Stimulated activated CD8-positive, alpha-beta memory T cell treated with anti-CD3 and anti-CD28 coated beads, Interleukin-2, amount 100 ng/mL, for 1 hour (primary cell): Measurements from ENCODE around the gene STXBP2.
"Not testable (repeated sequence)": the region's sequence is repeated elsewhere in the genome, so short reads cannot be mapped to it uniquely, and the experiment has no call there.

ENCODE experiments used
- DNase-seq, 2 donors: peaks; one replicate each; pipeline ENCODE4 v3.0.0-alpha.2; 2020; ENCODE audit warnings: low read depth in 2 of 2

The STXBP2 gene

DNA sequence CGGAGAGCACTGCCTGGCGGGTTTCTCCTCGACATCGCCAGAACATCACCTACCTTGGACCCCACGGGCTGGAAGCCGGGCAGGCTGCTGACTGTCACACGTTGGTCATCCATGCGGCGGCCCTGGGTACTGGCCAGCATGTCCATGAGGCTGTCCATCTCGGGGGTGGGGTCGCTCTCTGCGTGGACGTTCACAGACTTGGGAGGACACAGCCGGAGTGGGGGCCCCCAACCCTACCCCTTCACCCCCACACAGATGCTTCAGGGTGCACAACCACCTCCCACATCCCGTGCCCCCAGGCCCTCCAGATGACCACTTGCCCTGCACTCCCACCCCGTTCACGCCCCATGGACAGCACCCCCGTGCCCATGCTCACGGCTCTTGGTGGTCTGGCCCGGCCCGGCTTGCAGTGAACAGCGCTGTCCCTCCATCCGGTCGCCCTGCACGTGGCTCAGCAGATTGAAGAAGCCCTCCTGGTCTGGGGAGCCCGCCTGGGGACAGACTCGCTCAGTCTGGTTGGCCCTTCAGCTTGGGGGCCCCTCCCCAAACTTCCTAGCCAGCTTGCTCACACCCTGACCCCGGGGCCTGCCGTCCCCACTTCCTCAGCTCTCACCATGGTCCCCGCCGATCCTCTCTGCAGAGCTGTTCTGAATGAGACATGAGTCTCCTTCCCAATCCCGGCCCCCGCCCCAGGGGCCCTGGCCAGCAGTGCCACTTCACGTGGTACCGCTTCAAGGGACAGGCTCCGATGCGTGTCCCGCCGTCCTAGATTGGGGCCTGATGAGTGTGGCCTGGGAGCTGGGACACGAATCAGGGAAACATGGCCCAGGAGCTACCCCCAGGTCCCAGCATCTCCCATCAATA lies 4.3 kb upstream of the STXBP2 start:
- no peak for DNase-seq

DNA sequence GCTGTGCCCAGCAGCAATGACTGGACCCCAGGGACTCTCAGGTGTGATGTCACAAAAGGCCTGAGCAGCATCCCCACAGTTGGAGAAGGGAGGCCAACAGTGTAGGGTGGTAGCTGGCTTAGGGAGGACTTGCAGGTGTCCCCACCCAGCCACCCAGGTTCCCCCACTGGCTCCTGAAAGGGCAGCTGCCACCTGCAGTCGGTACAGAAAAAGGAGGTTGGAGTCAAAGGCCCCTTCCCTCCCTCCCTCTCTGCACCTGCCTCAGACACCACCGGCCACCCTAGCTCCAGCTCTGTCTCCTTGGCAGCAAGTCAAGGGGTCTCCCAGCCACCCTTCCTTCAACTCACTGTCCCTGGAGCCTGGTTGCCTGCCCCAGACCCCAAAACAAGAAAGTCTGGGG lies 3.2 kb upstream of the STXBP2 start, which contains the start of gene PCP2:
Gene PCP2 (minus strand): TSS at position 22 of the 400 bp plus-strand sequence. CDS start 262 bp downstream, outside the sequence.
- no peak for DNase-seq

DNA sequence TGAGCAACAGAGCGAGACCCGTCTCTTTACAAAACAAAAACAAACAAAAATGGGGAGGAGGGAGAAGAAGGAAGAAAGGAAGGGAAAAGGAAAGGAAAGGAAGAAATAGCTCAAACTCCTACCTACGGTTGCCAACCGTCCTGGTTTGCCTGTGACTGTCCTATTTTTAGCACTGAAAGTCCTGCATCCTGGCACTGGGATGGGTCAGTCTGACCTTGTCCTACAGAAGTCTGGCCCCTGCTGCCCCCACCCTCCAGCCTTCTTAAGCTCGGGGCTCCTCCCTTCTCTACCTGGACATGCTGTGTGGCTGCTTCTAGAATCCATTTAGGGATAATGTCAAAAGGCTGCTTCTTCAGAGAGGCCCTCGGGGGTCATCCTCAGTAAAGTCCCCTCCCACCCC lies 1.2 kb upstream of the STXBP2 start:
- DNase-seq, result no peak

DNA sequence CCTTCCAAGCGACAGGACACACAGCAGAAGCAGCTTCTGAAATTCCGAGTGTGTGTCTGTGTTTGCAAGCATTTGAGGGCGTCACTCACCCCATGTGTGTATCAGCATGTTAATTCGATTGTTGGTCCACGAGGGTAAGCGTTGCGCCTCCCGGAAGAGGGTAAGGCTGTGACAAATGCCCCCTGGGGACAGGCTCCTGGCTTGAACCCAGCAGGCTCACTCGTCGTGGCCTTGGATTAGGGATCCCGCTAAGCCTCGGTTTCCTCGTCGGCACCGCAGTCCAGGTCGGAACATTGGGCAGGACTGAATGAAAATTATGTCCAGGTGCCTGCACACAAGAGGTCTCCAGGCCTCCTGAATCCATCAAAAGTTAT lies 606 bp upstream of the STXBP2 start:
- DNase-seq, result no peak

DNA sequence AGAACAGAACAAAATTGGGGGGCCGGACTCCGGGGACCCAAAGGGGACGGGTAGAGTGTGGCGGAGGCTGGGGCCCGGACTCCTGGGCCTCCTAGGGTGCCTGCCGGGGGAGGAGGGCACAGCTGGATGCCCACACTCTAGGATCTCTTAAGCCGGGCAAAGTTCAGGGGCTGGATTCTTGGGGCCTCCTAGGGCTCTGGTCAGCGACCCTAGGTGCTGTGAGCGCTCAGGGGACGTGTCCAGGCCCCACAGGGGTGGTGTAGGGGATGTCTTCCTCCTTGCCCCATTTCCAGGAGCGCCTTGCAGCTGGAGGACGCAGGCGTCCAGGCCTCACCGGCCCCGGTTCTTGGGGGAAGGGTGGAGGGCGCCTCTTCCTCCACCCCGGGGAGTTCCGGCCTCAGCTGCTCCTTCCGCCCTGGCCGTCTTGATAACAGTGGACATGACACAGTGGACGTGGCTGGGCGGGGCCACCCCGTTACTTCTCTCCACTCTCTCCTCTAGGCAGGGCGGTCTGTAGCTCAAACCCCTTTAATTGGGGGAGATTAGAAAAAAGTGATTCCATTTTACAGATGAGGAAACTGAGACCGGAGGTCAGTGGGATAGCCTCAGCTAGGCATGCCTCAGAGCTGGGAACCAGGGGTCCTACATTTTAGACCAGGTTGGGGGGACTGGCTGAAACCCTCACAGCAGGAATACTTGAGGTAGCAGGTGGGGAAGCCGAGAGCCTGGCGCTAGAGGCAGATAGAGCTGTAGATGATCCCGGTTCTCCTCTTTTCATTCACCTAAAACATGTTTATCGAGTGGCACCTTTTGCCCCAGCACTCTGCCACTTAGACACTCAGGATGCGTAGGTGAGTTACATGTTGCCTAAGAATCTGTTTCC lies 705 bp downstream of the STXBP2 start:
- DNase-seq, result no peak

DNA sequence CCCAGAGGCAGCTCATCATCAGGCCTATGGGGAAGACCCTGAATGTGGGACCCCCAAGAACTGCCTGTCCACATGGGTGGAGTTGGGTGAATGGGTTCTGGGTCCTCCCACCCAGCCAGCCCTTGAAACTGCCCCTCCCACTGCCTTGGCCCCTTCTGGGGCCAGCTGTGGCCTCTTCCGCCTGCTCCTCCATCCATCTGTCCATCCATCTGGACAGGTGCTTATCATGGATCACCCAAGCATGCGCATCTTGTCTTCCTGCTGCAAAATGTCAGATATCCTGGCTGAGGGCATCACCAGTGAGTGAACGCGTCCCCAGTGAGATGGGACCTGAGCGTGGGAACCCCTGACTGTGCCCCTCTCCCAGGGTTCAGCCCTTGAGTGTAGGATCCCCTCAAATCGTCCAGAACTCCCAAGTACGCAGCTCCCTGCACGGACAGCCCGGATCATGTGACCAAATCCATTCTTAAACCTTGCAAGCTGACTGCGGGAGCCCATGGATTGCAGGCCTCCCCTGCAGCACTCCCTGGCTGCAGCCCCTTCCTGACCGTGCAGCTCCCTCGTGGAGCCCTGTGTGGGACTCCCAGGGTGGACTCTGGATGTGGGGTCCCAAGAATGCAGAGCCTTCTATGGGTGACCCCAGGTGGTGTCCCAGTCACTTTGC lies 2.0 kb downstream of the STXBP2 start:
- DNase-seq, result no peak

DNA sequence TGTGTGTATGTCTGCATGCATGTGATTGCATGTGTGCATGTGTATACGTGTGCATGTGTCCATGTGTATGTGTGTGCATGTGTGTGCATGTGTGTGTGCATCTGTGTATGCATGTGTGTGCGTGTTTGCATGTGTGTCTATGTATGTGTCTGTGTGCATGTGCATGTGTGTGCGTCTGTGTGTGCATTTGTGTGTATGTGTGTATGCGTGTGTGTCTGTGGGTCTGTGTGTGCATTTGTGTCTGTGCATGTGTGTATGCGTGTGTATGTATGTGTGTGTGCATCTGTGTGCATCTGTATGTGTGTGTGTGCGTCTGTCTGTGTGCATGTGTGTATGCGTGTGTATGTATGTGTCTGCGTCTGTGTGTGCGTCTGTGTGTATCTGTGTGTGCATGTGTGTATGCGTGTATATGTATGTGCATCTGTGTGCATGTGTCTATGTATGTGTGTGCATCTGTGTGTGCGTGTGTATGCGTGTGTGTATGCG lies 3.0 kb downstream of the STXBP2 start:
- DNase-seq, result no peak

DNA sequence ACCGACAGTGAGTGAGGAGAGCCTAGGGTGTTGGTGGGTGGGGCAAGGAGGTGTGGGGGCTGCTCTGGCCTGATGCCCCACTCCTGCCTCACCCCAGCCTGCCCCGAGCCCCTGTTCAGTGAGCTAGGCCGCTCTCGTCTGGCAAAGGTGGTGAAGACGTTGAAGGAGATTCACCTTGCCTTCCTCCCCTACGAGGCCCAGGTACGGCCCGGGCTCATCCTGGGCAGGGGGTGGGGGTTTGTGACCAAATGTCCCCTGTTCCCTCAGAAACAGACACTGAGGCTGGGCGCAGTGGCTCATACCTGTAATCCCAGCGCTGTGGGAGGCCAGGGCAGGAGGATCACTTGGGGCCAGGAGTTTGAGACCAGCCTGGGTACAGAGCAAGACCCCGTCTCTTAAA lies 3.9 kb downstream of the STXBP2 start:
- DNase-seq, result no peak

DNA sequence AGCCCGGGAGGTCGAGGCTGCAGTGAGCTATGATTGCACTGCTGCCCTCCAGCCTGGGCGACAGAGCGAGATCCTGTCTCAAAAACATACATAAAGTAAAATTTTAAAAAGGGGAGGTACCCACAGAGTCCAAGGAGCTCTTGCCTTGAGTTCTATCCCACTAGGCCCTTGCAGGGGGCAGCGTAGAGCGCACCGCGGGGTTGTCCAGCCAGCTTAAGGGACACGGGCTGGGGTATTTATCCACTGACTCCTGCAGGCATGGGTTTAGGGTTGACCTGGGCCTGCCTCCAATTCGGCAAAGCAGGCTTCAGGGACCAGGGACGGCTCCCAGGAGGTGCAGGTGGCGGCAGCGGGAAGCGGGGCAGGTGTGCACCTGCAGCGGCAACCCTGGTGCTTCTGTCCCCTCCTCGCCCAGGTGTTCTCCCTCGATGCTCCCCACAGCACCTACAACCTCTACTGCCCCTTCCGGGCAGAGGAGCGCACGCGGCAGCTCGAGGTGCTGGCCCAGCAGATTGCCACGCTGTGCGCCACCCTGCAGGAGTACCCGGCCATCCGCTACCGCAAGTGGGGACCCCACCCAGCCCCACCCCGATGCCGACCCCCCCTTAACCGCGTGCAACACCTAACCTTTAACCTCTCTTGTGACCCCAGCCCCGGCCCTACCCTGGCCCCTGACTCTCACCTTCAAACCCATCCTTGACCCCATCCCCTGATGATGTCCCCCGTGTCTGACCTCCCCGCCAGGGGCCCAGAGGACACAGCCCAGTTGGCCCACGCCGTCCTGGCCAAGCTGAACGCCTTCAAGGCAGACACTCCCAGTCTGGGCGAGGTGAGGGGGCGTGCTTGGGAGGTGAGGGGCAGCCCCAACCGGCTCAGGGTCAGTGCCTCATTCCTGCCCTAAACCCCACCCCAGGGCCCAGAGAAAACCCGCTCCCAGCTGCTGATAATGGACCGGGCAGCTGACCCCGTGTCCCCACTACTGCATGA lies 4.7 kb downstream of the STXBP2 start:
- no peak for DNase-seq

DNA sequence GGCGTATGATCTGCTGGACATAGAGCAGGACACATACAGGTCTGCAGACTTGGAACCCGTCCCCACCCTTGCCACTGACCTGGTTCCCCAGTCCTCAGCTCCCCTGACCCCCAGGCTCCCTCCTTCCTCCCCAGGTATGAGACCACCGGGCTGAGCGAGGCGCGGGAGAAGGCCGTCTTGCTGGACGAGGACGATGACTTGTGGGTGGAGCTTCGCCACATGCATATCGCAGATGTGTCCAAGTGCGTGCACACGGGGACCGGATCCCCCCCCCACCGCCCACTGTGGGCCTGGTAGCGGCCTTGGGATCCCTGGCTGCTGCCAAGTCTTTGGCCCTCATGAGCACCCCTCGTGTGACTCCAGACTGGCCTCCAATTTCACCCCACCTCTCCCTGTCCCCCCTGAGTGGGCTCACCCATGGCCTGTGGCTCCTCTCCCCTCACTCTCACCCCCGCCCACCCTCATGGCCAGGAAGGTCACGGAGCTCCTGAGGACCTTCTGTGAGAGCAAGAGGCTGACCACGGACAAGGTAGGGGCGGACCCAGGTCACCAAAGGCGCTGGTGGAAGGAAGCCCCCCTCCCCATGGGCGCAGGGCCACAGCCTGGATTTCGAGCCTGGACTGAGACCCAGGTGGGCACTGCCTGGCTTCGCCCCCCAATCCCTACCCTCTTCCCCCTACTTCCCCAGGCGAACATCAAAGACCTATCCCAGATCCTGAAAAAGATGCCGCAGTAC lies 5.6 kb downstream of the STXBP2 start:
- DNase-seq, result no peak

DNA sequence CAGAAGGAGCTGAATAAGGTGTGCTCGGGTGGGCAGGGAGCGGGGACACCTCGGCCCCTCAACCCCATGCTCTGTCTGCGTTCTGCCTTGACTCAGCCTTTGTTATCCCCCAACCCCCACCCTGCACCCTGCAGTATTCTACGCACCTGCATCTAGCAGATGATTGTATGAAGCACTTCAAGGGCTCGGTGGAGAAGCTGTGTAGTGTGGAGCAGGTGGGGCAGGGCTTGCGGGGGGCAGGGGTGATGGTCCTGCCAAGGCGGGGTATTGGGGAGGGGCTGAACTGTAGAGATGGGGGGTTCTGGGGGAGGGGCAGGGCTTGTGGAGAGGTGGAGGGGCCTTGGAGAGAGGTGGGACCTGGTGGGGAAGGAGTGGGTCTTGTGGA lies 6.1 kb downstream of the STXBP2 start:
- no peak for DNase-seq

DNA sequence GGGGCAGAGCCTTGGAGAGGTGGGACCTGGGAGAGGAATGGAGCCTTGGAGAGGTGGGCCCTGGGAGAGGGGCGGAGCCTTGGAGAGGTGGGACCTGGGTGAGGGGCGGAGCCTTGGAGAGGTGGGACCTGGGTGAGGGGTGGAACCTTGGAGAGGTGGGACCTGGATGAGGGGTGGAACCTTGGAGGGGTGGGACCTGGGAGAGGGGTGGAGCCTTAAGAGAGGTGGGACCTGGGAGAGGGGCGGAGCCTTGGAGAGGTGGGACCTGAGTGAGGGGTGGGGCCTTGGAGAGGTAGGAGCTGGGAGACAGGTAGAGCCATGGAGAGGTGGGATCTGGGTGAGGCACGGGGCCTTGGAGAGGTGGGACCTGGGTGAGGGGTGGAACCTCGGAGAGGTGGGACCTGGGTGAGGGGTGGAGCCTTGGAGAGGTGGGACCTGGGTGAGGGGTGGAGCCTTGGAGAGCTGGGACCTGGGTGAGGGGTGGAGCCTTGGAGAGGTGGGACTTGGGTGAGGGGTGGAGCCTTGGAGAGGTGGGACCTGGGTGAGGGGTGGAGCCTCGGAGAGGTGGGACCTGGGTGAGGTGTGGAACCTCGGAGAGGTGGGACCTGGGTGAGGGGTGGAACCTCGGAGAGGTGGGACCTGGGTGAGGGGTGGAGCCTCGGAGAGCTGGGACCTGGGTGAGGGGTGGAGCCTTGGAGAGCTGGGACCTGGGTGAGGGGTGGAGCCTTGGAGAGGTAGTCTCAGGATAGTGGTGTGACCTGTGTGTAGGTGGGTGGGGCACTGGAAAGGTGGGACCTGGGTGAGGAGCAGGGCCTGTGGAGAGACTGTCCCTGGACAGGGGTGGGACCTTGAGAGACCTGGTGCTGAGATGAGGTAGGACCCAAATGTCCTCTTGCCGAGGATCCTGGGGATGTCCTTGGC lies 7.0 kb downstream of the STXBP2 start:
- not testable (repeated sequence) for DNase-seq

DNA sequence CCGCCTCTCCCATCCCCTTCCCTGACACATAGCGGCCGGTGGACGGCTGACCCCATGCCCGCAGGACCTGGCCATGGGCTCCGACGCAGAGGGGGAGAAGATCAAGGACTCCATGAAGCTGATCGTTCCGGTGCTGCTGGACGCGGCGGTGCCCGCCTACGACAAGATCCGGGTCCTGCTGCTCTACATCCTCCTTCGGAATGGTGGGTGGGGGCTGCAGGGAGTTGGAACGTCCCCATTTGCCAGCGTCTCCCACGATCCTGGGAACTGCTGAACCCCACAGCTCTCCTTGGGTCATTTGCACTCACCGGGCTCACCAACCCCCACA lies 7.6 kb downstream of the STXBP2 start:
- no peak for DNase-seq

DNA sequence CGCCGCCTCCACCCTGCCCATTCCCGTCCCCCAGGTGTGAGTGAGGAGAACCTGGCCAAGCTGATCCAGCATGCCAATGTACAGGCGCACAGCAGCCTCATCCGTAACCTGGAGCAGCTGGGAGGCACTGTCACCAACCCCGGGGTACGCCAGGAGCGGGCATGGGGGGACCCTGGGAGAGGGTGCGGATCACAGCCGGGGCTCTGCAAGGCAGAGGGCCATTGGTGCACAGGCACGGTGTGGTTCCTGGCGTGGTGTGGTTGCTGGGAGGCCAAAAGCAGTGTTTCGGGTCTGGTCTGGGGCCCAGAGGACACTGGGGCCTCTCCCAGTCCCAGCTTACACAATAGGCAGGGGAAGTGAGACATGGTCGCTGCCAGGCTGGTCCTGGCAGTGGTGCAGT lies 8.3 kb downstream of the STXBP2 start:
- no peak for DNase-seq

DNA sequence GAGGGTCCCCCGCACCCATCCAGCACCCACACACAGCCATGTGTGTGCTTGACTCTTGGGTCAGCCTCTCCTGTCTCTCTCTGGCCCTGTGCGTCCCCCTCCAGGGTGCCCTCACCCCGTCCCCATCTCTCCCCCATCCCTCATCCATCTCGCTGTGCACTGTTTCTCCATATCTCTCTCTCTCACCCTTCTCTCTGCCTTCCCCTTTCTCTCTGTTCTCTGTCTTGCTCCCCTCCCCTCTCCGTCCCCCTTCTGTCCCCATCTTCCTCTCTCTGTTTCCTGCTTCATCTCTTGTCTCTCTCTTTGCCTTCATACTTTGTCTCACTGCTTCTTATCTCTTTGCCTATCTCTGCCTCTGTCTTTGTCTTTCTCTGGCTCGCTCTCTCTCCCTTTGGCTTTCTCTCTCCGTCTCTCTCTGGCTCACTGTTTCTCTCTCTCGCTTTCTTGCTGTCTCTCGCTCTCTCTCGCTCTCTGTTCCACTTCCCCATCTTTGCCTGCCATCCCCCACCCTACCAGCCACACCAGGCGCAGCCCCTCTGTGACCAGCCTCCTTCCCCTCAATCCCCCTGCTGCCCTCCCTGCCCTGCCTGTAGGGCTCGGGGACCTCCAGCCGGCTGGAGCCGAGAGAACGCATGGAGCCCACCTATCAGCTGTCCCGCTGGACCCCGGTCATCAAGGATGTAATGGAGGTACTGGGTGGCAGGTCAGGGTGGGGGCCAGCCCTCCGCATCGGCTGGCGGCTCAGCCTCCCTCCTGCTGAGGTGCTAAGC lies 8.9 kb downstream of the STXBP2 start:
- DNase-seq, result no peak

DNA sequence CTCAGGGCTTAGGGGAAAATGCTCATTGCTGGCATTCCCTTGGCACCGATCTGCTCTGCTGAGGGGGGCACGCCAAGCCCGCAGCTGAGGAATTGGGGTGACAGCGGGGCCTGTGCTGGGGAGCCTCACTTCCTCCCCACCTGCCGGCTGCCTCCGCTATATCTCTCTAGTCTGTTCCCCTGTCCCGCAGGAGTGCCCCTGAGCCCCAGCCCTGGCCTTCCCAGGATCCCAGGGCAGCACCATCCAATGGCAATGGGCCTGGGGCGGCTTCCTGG lies 9.5 kb downstream of the STXBP2 start:
- no peak for DNase-seq

DNA sequence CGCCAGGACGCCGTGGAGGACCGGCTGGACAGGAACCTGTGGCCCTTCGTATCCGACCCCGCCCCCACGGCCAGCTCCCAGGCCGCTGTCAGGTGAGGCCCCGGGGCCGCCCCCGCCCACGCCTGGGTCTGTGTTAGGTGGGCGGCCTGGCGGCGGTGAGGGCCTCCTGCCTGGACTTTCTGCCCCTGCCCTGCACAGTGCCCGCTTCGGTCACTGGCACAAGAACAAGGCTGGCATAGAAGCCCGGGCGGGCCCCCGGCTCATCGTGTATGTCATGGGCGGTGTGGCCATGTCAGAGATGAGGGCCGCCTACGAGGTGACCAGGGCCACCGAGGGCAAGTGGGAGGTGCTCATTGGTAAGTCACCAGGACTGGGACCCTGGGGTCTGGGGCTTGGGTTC lies 10.2 kb downstream of the STXBP2 start:
- no peak for DNase-seq

DNA sequence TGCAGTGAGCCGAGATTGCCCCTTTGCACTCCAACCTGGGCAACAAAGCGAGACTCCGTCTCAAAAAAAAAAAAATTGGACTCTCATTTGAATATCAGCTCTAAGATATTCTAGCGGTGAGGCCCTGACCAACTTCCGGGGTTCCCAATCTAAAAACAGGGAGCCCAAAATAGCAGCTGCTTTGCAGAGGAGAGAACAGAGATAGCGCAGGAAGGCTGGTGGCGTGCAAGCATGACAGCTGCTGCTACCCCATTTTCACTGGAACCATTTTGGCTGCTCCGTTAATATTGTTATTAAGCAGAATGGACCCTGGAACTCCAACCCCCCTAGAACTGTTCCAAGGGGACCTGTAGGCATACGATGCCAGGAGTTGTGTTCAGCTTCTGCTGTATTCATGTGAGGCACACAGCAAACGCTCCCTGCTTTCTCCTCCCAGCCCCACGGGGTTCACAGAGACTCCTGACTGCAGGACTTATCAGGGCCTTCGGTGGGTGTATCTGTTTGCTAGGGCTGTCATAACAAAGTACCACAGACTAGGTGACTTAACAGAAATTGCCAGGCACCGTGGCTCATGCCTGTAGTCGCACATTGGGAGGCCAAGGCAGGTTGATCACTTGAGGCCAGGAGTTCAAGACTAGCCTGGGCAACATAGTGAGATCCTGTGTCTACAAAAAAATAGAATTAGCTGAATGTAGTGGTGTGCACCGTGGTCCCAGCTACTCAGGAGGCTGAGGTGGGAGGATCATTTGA lies 11.5 kb downstream of the STXBP2 start:
- no peak for DNase-seq
